Heart left ventricle (tissue), 13 donors: ENCODE data around the gene NOP56.

Source experiments
- CTCF ChIP-seq, 12 donors: fragments of 200-600 bp; sonication (generic) in 4 of 12; IDR thresholded peaks; one replicate each; pipeline versions ENCODE4 v1.5.0 to v1.8.0; 2018 to 2022; ENCODE audit warnings: antibody characterized with exemption in 12 of 12, mild to moderate bottlenecking in 5 of 12
- POLR2A ChIP-seq, 2 donors: fragments of 450-650 bp; IDR thresholded peaks; one replicate each; pipeline ENCODE4 v1.6.1; 2017; ENCODE audit warnings: antibody characterized with exemption in 2 of 2, mild to moderate bottlenecking in 2 of 2, moderate library complexity in 2 of 2
- donor health status: ischemic (EF 13 %, LVEDD 7.1; RV severe dilation, severe dysfunction).
- donor health status: DM: no; HTN: yes; CAD: no.
- donor health status: DM: no; HTN: no; CAD: no.
- donor health status: ischemic (EF 25% LVEDD 6.9; RV normal size, moderate dysfunction).
- donor health status: ischemic (EF 25% LVEDD 5.7; RV mildly dilated, moderate dysfunction).
- donor health status: ischemic (EF 35%, LVEDD 5.7; RV mildly dilated, moderate dysfunction).
- donor health status: nonischemic (EF 11% LVEDD 7.7; RV severe dilation, severe dysfunction).
- donor health status: DM: yes; HTN: yes; CAD: no.
- donor health status: PGD.
- donor health status: ischemic (EF 29% LVEDD 5.4; RV normal size, mild dysfunction).
- donor health status: nonischemic (EF 23%, LVEDD 6.1; RV moderate dilation, normal function).

- TF ChIP-seq CTCF (IDR thresholded peaks at IDR 0.05) (no peak), POLR2A (IDR thresholded peaks at IDR 0.05) (no peak)
These were observed 35.1 kb downstream of the NOP56 start for GRCh38 chr20:2687514-2687913.
